Stimulated activated CD8-positive, alpha-beta memory T cell treated with anti-CD3 and anti-CD28 coated beads, Interleukin-4, amount 100 ng/mL, for 24 hours (primary cell): Measurements from ENCODE around the gene ARMH3.
"Not testable (repeated sequence)": the region's sequence is repeated elsewhere in the genome, so short reads cannot be mapped to it uniquely, and the experiment has no call there.

Experiments used
- DNase-seq: peaks from one replicate; pipeline ENCODE4 v3.0.0-alpha.2; 2020; ENCODE audit warnings: low read depth

The ARMH3 gene

GRCh38 chr10:102045292-102045691, 10.7 kb downstream of the ARMH3 start:
- DNase-seq, result no peak

DNA sequence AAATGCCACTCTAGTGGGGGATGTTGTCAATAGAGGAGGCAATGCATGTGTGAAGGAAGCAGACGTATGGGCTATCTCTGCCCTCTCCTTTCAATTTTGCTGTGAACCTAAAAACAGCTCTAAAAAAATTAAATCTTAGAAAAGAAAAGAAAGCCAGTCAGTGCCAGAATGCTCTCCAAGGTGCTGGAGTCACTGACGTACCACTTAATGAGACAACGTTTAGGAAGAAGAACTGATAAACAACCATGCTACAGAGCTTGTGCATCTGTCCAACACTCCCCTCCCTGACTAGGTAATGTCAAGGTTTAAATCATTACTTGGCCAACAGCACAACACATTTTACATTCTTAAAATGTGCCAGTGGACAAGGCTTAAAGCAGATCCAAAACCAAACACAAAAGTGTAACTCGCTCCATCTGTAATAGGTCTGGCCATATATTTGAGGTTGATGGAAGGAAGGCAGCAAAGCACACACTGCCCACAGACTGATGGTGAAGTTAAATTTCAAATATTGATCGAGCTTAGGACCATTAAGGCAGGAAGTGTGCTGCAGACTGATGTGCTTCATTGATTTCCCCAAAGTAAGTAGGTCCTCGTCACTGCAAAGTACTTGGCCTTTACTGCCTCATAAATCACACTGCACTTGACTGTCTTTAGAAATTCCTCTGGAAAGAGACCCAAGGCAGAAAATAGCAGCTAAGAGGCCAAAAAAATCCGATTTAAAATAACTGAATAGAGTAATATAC, 15.5 kb downstream of the ARMH3 start:
- DNase-seq, result no peak

DNA sequence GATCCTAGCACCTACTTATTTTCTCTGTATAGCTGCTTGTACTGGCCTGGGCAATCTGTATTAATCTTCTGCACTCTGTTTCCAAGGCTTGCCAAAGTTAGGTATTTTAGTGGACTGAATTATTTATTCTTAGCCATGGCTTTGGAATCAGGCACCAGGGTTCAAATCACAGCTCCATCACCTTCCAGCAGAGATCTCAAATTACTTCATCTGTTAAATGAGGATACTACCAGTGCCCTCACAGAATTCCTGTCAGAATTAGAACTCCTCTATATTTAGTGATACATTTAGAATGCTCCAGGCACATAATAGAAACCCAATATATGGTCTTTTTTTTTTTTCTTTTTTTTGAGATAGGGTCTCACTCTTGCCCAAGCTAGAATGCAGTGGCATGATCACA, 17.6 kb downstream of the ARMH3 start:
- no peak for DNase-seq

GRCh38 chr10:102035807-102036206, 20.2 kb downstream of the ARMH3 start:
- not testable (repeated sequence) for DNase-seq

DNA sequence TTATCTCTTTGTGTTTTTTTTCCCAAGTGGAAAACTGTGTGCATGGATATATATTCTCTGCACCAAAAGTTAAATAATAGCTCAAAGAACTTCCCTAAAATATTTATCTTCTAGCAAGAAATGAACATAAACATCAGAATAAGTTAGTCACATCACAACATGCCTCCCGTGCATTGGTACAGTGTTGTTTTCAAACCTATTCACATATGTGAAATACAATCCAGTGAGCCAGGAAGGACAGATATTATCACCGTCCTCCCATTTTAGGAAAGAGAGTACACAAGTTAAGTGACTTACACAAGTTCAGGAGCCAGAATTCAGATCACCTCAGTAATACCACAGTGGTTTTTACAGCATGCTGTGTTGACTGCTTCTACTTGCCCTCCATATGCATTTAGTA, 22.2 kb downstream of the ARMH3 start:
- no peak for DNase-seq

GRCh38 chr10:102027261-102027660, 28.7 kb downstream of the ARMH3 start:
- no peak for DNase-seq

- no peak for DNase-seq
Observed at GRCh38 chr10:102024799-102025198, 31.2 kb downstream of the ARMH3 start.

DNA sequence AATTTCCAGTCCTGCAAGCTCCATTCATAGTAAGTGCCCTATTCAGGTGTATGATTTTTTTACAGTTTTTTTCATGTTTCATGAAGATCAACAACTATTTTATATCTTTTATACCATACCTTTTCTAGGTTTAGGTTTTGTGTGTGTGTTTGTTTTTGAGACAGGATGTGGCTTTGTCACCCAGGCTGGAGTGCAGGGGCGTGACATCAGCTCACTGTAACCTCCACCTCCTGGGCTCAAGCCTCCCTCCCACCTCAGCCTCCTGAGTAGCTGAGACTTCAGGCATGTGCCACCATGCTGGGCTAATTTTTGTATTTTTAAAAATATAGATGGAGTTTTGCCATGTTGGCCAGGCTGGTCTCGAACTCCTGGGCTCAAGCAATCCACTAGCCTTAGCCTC, 35.0 kb downstream of the ARMH3 start:
- no peak for DNase-seq

DNA sequence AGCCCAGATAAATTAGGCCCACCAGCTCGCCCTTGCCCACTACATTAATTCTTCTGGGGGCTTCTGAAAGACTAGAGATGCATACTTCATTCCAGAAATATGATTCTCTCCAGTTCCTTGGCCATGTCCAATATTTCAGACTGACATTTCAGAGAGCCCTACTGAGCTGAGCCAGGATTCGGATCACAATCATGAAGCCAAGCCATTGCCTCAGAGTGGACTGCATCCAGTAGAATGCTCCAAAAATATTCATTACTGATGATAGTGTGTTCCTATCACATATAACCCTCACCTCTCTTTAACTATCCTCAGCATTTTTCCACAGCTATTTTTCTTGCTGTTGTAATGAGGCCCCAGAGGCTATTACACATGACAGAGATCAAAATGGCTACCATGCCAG, 38.7 kb downstream of the ARMH3 start:
- no peak for DNase-seq

GRCh38 chr10:102016416-102016815, 39.6 kb downstream of the ARMH3 start:
- DNase-seq, result no peak

DNA sequence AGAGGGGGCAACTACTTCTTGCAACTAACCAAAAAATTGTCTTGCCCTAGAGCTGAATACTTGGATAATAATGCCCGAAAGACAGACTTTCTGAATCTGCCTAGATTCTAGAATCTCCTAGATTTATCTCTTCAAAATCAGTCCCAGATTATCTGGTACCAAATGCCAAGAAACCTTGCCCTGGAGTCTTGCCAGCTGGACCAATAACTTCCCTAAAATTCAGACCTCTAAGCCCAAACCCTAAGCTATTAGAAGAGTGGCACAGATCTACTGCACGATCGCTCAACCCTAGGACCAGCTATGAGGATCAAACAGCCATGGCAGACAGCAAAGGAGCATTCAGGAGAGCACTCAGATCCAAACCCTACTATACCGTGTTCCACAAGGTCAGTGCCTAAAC, 45.0 kb downstream of the ARMH3 start:
- no peak for DNase-seq

DNA sequence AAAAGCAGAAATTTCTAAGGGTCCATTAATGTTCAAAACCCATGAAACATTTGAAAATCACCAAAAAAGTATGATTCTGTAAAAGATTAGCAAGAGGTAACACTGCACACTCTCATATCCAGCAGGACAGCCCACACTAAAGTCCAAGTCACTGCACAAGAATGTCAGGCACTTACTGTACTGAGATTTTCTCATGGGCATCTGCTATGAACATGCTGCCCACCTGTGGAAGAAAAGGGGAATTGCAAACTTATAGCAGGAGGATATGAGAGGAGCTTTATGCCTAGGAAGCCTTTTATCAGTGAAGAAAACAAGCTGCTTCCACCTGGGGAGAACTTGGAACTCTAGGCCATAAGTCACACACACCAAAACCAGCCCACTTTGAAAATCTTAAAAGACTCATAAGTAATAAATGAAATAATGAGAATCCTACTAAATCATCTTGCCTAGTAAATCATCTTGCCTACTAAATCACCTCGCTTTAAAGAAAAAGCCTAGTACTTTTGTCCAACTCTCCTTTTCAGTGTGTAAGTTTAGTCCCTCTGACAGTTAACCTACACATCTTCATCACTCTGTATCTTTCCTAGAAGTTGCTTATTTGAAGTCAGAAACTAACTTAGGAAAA, 46.1 kb downstream of the ARMH3 start:
- DNase-seq, result no peak

DNA sequence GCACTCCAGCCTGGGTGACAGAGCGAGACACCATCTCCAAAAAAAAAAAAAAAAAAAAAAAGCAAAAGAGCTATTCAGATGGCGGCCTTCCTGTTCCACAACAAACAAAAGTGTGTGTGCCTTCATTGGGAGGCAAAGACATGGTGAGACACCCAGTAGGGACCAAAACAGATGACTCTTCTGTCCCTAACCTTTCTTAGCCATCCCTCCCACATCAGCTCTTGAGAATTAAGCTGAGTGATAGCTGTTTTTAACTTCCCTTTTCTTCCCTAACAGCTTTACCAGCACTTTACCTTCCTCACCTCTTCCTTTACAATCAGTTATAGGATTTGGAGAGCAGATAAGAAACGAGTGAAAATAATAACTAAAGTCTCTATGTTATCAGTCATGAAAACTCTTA, 48.2 kb downstream of the ARMH3 start:
- no peak for DNase-seq

DNA sequence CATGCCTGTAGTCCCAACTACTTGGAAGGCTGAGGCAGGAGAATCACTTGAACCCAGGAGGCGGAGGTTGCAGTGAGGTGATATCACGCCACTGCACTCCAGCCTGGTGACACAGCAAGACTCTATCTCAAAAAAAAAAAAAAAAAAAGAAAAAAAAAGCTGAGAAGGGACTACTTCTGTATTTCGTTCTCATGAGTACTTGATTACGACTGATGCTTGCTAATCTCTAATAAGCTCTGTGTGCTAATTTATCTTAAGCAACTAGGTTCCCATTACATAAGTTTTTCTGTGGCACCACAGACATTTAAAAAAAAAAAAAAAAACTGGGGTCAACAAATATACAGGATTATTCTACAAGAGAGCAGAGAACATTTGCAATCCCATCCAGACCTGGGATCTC, 48.9 kb downstream of the ARMH3 start:
- DNase-seq, result not testable (repeated sequence)

- DNase-seq, result no peak
Observed at GRCh38 chr10:102004376-102004775, 51.6 kb downstream of the ARMH3 start.

DNA sequence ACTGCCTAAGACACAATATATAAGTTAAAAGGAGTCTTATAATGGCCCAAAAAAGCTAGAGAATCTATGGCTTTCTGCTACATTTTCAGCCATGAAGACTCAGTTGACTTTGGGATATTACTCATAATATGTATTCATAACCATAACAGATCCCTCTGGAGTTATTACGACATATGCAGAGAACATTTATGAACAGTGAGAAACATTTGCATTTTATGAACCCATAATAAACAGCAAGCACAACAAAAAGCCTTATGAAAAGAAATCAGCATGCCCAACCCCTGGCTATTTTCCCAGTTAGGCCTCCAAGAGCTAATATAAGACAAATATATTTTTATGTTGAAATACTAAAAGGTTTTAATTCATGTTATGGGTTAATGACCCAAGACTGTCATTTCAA, 52.4 kb downstream of the ARMH3 start:
- DNase-seq, result no peak

GRCh38 chr10:102001435-102002068, 54.4 kb downstream of the ARMH3 start:
- no peak for DNase-seq

GRCh38 chr10:101997803-101998202, 58.2 kb downstream of the ARMH3 start:
- DNase-seq, result no peak

GRCh38 chr10:101995451-101996063, 60.4 kb downstream of the ARMH3 start:
- no peak for DNase-seq

DNA sequence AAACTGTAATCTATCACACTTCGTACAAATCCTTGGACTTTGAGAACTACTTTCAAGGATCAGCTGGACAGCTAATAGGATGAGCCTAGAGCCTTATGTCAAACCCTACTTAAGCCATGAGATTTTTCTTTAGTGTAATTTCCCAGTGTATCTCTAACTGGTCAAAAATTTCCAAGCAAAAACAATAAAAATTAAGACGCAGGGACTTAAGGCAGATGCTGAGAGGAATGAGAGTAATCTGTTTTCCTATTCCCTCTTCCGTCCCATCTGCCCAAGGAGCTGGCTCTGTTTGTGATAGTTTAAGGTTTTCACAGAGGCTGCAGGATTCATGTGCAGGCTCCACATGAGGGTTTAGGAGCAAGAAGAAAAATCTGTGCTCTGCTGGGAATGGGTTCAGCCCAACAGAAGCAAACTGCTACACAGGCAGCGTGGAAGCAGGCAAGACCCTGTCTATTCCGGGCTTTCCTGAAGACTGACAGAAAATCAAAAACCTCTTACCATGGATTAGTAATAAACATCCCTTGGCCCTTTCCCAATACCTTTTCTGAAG, 62.2 kb downstream of the ARMH3 start:
- DNase-seq, result no peak

DNA sequence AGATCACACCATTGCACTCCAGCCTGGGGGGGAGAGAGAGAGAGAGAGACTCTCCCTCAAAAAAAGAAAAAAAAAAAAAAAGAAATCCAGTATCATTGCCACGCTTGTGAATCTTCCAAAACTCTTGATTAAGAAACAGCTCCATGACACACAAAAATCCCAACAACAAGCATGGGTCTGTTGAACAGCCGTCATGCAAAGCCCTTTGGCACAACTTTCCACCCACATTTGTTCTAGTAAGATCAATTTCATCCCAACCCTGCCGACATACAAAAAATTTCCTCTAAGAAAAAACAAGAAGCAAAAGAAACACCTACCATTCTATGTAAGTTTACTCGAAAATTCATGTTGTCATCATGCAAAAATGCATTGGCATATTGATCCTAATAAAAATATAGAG, 62.8 kb downstream of the ARMH3 start:
- DNase-seq, result no peak

- no peak for DNase-seq
Observed at GRCh38 chr10:101987136-101987535, 68.8 kb downstream of the ARMH3 start.

DNA sequence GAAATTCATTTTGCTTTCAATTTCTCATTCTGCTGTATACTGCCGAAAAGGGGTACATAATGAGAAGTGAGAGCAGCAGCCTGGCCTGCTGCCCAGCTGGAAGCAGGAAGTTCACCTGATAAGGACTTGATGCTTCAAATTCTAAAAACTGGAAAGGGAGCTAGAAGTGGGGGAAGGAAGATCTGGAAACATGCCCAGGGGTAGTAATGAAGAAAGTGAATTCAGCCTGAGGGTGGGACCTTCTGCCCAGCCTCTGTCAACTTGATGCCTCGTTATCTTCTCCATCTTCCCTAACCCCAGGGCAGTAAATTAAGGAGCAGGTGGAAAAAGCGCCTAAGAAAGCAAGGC, 69.4 kb downstream of the ARMH3 start:
- no peak for DNase-seq
